ENCODE measurements around the gene CLCN7. TPM values are rescaled to one million over a fixed set of nuclear protein-coding genes. Genes with fewer than 3 reads are reported as not detected.
A peak's percentile ranks its signal among the peaks of the same experiment; 100 is the strongest.

The CLCN7 gene
- polyA plus RNA-seq (2013, experiment 1 of 2; ENCODE audit: insufficient read length), result 32.5 TPM
- polyA plus RNA-seq (2013, experiment 2 of 2; ENCODE audit: insufficient read length), result 28.7 TPM

DNA sequence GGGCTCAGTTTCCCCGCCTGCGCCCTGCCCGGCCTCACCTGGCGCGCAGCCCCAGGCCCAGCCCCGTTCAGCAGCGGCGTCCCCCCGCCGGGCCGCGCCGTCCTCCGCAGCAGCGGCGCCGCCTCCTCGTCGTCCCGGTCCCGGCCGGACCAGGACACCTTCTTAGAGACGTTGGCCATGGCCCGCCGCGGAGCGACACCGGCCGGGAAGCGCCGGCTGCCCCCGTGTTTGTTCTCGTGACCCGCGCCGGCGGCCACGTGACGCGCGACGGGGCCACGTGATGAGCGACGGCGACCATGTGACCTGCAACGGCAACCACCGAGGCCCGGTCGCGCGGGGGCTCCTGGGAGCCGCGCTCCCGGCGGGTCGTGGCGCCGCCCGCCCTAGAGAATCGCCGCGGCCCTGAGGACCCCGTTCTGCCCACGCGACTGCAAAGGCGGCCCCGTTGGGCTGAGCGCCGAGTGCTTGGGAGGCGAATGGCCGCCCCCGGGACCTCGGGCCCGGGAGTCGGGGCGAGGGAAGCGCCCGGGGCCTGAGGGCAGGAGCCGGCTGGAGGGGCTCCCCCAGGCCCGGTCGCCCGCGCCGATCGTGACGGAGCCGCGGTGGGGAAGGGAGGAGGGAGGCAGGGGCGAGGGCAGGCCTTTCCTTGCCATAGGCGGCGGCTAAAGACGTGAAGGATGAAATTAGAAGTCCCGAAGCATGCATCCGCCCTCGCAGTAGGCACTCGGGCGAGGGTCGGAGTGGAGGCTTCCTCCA, at the start of gene CLCN7:
Gene CLCN7, minus strand, starts transcription at position 233 of the 756 bp plus-strand sequence. Its CDS starts 54 bp downstream, at position 179.
- DNase-seq, result peak; percentile 88

- no peak for DNase-seq
These were observed 49.5 kb upstream of the CLCN7 start for GRCh38 chr16:1524366-1524765.

DNA sequence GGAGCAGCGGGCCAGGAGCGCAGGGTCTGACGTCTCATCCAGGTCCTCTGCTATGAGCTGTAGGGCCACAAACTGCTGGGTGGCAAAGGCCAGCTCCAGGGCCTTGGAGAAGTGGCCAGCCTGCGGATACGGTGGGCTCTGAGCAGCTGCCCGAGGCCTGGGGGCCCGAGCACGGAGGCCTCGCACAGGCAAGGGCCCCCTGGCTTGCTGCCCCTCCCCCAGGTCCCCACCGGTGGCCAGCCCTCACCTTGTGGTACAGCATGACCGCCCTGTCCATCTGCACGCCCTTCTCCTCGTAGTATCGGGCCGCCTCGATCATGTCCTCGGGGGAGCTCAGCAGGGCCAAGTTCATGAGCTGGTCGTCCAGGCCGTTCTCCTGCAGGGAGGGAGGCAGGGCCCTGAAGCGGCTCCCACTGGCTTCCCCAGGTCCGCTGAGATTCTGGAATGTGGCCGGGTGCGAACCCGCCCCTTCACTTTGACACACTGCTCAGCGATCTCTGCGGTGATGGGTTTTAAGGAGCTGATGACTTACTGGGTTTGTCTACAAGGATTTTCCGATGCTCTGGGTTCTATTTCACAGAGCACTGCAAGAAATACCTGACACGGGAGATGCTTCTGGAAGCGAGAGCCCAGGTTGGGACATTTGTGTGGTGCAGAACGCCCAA, 48.9 kb upstream of the CLCN7 start:
- DNase-seq, result no peak

DNA sequence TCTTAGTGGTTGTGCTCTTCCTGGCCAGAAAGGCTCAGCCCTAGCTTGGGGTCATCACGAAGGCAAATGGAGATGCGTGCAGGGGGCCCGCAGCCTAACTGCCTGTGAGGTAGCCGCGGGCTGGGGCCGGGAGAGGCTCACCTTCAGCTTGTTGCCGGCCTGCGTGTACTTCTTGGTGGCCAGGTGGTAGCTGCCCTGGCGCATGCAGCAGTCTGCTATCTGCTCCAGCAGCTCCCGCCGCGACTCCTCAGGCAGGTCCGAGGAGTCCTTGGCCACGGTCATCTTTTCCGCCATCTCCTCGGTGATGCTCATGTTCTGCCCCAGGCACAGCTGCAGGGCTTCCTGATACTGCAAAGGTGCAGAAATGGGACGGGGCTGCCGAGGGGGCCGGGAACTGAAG, 45.6 kb upstream of the CLCN7 start:
- DNase-seq, result no peak

DNA sequence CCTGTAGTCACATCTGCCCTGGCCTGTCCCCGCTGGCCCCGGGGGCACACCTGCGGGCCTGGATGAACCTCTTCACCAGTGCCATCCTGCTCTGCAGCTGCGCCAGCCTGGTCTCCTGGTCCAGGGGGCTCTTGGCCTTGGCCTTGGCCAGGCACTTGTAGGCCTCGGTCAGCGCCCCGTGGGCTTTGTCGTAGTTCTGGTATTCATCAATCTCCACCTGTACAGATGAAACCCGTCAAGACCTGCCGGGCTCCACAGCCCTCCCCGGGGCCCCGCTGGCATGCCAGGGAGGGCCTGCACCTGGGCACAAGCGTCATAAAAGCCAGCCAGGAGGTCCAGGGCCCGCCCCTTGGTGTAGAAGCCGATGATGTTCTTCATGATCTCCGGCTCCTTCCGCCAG, 45.0 kb upstream of the CLCN7 start:
- no peak for DNase-seq

- DNase-seq, result no peak
These were observed 43.9 kb upstream of the CLCN7 start for GRCh38 chr16:1518626-1519135.

DNA sequence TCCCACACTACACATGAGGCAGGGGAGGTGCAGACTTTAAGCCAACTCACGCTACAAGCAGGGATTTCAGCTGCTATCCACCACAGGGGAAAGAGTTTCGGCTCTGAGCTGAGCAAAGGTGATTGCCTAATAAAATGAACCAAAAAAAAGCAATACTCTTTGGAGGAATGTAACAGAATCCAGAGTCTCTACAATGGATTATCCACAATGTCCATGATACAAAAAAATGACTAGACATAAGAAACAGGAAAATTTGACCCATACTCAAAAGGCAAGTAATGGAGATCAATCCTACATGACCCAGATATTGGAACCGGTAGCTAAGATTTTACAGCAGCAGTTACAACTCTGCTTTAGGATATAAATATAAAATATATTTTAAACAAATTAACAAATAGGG, 39.7 kb upstream of the CLCN7 start:
- no peak for DNase-seq

DNA sequence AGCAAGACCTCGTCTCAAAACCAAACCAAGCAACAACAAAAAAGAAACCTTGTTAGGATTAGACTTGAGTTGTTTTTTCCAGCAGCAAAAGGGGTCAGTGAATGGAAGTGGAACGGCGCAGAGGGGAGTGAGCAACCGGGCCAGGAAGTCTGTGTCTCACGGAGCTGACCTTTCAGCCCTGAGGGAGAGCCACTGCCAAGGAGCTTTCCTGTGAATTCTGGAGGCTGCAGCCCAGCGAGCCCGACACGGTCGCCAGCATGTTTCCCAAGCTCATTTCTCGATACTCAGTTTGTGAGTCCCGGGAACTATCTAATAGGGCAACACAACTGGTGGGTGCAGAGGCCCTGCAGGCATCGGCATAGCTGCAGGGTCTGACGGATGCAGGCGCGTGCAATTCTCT, 37.9 kb upstream of the CLCN7 start:
- no peak for DNase-seq

DNA sequence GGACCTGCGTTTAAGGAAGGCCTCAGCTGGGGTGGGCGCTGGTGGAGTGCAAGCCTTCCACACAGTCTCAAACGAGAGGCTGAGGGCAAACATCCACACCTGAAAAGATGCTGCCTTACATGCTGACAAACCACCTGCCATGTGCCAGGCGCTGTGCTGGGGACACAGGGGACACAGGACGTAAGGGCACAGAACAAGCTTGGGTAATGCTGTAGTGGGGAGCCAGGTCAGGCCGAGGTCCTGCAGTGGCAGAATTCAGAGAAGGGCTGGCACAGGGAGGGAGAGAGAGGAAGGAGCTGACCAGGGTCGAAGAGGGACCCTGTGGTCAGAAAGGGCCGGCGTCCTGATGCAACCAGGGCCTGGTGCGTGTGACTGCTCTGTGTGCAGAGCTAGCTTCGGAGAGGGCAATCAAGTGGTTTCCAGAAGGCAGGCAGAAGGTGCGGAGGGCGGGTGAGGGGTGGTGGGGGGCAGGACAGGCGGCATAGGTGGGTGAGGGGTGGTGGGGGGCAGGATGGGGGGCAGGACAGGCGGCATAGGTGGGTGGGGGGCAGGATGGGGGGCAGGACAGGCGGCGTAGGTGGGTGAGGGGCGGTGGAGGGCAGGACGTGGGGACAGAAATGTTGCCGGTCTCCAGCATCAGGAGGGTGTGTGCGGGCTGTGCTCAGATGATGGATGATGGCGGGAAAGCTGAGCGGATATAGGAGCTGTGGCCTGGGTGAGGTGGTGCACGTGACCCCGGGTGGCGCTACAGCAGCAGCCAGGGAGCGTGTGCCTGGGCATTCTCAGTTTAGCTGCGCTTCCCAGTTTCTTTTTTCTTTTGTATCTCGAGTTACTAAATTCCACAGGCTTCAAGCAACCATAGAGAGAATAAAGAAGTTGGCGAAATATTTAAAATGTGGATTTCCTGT, 37.1 kb upstream of the CLCN7 start:
- DNase-seq, result no peak

DNA sequence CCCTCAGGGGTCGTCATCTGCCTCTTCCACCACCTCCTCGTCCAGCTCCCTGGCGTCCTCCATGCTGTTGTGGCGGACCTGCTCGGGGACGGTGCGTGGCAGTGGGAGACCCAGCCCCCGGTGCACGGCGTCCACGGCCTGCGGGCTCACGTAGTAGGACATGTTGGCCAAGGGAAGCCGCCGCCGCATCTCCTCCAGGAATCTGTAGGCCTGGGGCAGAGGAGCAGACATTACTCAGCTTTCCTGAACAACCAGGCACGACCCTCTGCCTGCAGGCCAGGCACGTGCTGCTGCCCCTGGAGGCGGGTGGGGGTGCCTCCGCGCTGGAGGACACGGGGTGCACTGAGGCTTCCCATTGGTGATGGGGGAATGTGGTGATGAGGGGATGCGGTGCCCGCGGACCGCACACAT, 36.1 kb upstream of the CLCN7 start:
- DNase-seq, result no peak

DNA sequence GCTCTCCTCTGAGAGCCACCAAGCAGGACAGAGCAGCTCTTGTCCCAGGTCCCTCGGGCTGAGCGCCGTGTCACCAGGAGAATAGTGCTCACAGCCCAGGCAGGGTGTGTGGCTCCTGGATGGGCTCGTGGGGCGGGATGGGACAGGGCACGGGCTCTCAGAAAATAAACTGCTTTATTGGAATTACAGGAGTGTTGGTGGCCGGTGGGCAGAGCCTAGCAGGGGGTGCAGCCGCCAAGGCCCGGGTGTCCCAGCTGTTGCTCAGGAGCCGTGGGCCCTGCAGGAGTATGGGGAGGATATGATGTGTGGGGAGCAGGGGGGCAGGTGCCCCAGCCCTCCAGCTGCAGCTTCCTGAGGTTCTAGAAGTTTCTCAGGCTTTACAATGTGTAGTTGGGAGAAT, 35.4 kb upstream of the CLCN7 start:
- DNase-seq, result no peak

GRCh38 chr16:1509307-1510221, 34.7 kb upstream of the CLCN7 start:
- DNase-seq, result no peak

- no peak for DNase-seq
These were observed 33.8 kb upstream of the CLCN7 start for GRCh38 chr16:1508494-1509187.

GRCh38 chr16:1506494-1507213, 31.8 kb upstream of the CLCN7 start:
- no peak for DNase-seq

DNA sequence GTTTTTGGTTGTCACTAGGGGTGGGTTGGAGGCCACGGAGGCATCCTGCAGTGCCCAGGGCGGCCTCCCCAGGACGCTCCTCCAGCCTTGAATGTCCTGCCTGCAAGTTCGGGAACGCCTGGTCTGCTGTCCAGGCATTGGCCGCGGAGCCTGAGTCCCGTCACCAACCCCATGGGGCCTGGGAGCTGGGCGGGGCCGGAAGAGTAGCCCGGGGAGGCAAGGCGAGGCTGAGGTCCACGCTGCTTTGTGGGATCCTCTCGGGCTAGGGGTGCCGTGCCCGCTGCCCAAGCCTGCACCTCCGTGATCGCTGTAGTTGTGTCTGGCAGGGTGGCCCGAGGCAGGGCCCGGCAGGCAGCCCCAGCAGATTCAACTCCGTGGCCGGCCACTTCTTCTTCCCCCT, 31.1 kb upstream of the CLCN7 start:
- DNase-seq, result no peak

DNA sequence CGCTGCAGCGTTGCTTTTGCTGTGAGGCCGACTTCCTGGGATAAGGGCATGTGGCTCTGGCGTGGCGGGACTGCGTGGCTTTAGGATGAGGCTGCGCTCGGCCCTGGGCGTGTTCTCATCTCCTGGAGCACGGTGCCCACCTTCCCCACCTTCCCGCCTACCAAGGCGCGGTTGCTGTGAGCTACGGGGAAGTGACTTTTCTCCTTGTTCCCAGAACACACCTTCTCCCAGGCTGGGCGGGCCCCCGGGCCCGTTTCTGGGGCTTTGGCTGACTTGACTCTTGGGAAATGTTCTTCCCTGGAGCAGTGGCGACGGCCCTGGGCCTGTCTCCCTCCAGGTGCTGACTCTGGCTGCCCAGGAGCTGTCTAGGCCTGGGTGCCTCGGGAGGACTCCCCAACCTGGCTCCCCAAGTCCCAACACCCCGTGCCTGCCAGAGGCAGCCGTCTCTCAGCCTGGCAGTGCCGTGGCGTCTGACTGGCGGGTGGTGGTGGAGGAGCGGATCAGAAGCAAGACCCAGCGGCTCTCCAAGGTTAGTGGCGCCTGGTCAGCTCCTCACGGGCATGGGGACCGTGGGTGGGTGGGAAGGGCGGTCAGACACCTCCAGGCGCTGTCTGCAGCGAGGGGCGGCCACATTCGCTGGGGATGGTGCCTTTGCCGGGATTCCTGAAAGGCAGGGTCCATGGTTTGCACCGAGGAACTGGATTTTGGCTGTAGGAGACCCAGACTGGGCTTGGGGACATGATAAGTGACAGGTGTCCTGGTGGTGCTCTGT, 30.4 kb upstream of the CLCN7 start:
- DNase-seq, result no peak

GRCh38 chr16:1503110-1503955, 28.5 kb upstream of the CLCN7 start:
- no peak for DNase-seq

All from fibroblast of skin of scalp (primary cell).